ENCODE results near the gene SETD1B.
"Not testable (repeated sequence)": the region's sequence is repeated elsewhere in the genome, so short reads cannot be mapped to it uniquely, and the experiment has no call there.

The SETD1B gene

DNA sequence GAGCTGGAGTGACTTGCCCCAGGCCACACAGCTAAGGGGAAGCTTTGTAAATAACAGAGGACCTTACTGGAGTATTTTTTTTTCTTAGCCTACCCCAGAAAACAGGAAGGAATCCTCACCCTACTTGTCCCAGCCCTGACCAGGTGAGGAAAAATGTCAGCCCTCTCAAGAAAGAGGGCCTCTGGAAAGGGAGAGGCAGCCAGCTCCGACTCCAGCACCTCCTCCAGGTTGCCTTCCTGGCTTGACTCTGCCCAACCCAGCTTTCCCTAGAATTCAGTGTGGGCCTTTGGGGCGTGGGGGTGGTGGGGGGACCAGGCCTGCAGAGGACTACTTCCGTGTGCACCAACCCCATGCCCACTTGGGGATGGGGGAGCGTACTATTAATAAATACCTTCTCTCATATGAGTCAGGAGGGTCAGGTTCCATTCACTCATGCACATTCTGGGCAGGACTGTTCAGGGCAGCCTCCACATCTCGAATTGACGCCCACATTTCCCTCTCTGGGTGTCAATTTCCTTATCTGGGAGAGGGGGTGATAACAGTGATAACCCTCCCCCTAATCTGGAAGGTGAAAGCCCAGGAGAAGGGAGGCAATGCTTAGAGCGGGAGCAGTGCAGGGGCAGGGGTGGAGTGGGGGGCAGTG, 15.5 kb upstream of the SETD1B start:
- Mint-ChIP-seq H3K36me3 (ENCODE audit: low read depth) (peaks cover 84% of the 10 kb centered on the region), H3K27ac (peak overlapping the region; percentile 100), H3K9me3 (no peaks in the 10 kb centered on the region), H3K4me3 (peak overlapping the region; percentile 96), H3K27me3 (no peaks in the 10 kb centered on the region), H3K4me1 (ENCODE audit: low read depth) (peaks cover 86% of the 10 kb centered on the region)
- DNase-seq, result no peak

DNA sequence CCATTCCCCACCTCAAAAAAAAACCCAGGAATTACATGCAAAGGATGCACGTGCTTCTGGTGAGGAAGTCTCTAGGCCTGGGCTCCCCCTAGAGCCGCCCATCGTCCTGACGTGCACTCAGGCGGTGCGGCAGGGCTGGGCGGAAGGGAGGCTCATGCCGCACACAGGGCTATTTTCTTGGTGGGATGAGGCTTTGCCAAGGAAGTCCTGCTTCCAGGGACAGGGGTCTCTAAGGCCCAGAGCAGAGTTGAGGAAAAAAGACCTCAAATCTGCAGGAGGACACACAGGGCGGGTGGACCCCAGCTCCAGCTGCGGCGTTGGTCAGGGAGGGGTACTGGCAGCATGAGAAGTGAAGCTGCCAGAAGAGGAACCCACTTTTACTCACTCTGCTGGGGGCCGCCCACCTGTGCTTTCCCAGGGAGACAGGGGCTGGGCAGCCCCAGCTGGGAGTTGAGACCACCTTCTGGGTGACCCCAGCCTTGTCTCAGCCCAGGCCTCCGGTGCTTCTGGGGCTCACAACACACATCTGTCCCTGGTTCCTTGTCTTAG, 14.5 kb upstream of the SETD1B start:
- H3K27me3 Mint-ChIP-seq, result no peaks in the 10 kb centered on the region
- peak; percentile 73 for DNase-seq
- H3K27ac Mint-ChIP-seq, result peak overlapping the region; percentile 100
- peak overlapping the region; percentile 96 for H3K4me3 Mint-ChIP-seq
- no peaks in the 10 kb centered on the region for H3K9me3 Mint-ChIP-seq
- H3K36me3 Mint-ChIP-seq (ENCODE audit: low read depth), result peaks cover 76% of the 10 kb centered on the region
- H3K4me1 Mint-ChIP-seq (ENCODE audit: low read depth), result peaks cover 78% of the 10 kb centered on the region

DNA sequence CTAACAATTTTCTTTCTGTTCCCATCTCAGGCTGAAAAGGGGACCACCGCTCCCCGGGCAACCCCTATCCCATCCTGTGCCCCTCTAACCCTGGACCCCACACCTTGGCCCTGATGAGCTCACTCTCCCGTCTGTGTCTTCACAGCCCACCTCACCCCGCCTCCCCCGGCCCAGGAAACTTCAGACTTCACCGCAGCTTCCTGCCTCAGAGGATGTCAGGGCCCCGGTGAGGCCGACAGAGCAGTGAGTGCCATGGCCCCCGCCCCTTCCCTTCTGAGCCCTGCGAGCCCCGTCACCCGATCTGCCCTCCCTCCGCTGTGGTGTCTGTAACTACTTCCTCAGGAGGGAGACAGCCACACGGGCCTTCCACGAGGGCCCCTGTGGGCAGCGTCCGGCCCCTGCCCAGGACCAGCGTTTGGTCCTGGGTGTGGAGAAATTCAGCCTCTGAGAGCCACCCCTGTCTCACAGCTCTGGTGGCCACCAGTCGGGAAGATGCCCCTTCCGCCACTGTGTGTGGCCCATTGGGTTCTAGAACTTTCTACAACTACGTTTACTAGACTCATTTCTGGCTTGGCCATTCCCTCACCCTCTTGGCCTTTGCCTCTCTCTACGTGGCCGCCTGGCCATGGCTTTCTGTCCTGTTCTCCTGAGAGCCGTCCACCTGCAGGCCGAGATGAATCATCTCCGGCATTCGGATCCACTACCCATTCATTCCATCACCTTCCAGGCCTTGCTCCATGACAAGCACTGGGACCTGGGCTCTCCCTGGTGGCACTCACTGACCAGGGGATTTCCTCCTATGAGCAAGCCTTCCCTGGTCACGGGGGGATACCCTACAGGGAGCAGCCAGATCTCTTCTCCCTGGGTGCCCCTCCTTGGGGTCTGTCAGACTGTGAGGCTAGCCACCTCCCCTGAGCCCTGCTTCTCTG, 13.7 kb upstream of the SETD1B start:
- Mint-ChIP-seq H3K4me1 (ENCODE audit: low read depth) (peaks cover 78% of the 10 kb centered on the region), H3K4me3 (peak overlapping the region; percentile 96), H3K36me3 (ENCODE audit: low read depth) (peaks cover 71% of the 10 kb centered on the region), H3K27ac (peak overlapping the region; percentile 100), H3K9me3 (no peaks in the 10 kb centered on the region), H3K27me3 (no peaks in the 10 kb centered on the region)
- peak; percentile 92 for DNase-seq

DNA sequence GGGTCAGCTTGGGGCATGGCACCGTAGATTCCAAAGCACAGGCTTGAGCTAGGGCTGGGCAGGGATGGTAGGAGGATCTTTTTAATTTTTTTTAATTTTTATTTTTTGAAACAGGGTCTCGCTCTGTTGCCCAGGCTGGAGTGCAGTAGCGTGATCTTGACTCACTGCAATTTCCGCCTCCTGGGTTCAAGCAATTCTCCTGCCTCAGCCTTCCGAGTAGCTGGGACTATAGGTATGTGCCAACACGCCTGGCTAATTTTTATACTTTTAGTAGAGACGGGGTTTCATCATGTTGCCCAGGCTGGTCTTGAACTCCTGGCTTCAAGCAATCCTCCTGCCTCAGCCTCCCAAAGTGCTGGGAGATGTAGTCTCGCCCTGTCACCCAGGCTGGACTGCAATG, 13.0 kb upstream of the SETD1B start:
- not testable (repeated sequence) for DNase-seq, H3K27me3 Mint-ChIP-seq, H3K9me3 Mint-ChIP-seq
- Mint-ChIP-seq H3K4me1 (ENCODE audit: low read depth) (peaks cover 79% of the 10 kb centered on the region), H3K36me3 (ENCODE audit: low read depth) (peaks cover 72% of the 10 kb centered on the region), H3K4me3 (peak overlapping the region; percentile 96), H3K27ac (peak overlapping the region; percentile 100)

DNA sequence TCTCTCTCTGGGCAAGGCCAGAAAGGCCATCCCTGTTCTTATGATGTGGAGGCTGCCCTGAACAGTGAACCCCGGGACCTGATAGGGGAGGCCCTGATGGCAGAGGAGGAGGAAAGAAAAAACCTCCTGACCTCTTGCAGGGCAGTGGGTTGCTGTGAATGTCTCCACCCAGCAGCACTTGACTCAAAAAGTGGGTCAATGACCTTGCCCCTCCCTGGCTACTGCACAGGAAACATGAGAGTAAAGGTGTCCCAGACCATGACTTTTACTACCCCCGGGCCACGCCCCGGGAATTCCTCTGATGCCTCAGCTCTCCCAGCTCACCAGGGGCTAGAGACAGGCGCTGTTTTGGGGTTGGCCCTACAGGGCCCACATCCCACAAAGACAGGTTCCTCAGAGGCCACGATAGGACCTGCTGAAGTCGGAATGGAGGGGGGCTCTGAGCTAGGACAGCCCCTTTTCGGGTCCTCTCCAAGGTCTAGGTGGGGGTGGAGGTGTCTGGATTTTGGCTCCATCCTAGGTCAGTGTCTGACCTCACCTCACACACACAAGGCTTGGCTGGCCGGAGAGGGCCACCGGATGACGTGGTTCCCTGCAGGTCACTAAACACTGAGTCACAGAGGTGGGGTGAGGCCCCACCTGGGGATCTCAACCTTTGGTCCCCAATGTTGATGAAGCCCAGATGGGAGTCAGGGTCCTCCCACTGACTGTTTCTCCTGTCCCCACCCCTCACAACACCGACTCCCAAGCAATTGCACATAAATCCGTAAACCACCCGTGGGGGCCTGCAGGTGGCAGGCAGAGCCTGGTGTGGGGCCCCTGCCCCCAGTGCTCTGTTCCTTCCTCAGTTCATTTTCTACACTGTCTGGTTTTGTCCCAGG, 11.9 kb upstream of the SETD1B start:
- Mint-ChIP-seq H3K4me1 (ENCODE audit: low read depth) (peaks cover 77% of the 10 kb centered on the region), H3K36me3 (ENCODE audit: low read depth) (peaks cover 72% of the 10 kb centered on the region), H3K4me3 (peak overlapping the region; percentile 96), H3K27me3 (no peaks in the 10 kb centered on the region), H3K27ac (peak overlapping the region; percentile 100), H3K9me3 (no peaks in the 10 kb centered on the region)
- DNase-seq, result no peak

DNA sequence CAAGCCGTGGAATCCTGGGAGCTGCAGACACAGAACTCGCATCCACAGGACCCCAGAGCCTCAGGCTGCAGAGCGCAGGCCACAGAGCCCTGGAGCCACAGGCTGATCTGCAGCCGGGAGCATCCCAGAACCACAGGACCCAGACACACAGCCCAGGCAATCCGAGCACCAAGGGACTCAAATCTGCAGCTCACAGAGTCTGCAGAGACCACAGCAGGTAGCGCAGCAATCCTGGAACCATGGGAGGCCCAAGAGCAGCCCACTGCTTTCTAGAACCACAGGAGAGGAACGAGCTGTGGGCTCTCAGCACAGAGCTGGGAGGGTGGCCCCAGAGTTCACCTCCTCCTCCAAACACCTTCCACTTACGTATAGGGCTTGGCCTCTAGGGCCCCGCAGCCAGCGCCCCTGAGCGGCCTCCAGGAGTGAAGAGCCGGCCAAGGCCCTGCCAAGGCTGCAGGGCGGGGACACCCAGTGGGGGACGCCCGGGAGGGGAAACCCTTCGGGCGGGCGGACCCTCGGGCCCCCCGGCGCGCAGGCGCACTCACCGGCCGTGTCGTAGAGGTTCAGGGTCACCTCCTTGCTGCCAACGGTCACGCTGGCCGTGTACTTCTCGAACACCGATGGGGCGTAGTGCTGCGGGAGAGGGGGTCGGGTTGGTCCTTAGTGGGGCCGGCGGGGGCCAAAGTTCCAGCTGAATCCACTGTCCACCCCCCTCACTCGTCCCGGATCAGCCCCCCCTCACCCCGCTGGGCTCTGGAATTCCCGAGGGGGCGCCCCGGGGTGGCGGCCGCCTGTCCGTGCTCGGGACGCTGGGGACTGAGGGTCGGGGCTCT, 11.0 kb upstream of the SETD1B start:
- Mint-ChIP-seq H3K36me3 (ENCODE audit: low read depth) (peaks cover 71% of the 10 kb centered on the region), H3K27me3 (no peaks in the 10 kb centered on the region), H3K9me3 (no peaks in the 10 kb centered on the region), H3K4me3 (peak overlapping the region; percentile 96), H3K27ac (peak overlapping the region; percentile 100), H3K4me1 (ENCODE audit: low read depth) (peaks cover 75% of the 10 kb centered on the region)
- DNase-seq, result peak; percentile 75

DNA sequence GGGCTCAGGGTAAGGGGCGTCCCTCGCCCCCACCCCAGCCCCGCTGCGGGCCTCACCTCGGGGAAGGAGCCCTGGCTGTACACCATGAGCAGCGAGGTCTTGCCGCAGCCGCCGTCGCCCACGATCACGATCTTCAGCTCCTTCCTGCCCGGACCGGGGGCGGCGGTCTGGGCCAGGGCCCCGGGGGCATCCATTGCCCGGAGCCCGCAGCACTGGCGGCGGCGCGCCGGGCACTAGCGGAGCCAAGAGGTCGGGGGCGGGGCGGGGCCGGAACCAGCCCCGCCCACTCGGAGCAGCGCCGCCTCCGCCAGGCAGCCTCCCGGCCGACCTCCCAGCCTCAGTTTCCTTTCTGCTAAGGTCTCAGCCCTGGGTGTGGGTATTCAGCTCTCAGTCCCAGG, 10.4 kb upstream of the SETD1B start, which contains the start of gene RHOF:
RHOF (minus strand) TSS at position 249 of the 398 bp plus-strand sequence; CDS start at position 194, 55 bp downstream.
- Mint-ChIP-seq H3K4me1 (ENCODE audit: low read depth) (peaks cover 75% of the 10 kb centered on the region), H3K27ac (peak within 1 kb of the TSS; percentile 100), H3K36me3 (ENCODE audit: low read depth) (peaks cover 70% of the 10 kb centered on the region), H3K9me3 (no peaks in the 10 kb centered on the region), H3K4me3 (peak within 1 kb of the TSS; percentile 96), H3K27me3 (no peaks in the 10 kb centered on the region)
- no peak for DNase-seq

DNA sequence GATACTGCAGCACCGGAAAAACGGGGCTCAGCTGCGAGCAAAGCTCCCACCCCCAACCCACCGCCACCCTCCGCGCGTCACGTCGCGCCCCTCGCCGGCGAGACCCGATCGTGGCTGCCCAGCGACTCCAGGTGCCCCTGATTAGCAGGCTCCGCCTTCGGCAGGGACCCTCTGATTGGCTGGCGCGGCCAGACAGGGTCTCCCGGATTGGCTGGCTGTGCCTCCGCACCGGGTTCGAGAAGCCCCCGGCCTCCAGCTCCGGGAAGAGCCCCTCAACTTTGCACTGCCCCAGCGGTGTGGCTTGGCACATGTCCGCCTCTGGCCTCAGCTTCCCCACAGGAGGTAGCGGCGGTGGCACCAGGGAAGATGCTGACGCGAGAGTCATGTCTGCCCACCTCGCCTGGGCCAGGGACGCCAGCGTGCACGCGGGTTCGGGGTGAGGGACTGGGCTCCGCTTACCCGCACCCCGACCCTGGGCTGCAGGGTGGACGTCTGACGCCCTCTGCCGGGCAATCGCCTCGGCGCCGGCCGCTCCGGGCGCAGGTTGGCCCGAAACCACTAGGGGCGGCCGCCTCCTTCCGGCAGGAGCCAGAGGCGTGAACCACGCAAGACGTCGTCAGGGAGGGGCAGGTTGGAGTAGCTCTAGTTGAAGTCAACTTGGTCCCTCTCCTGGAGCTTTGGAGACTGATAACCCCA, 9.8 kb upstream of the SETD1B start:
- Mint-ChIP-seq H3K36me3 (ENCODE audit: low read depth) (peaks cover 70% of the 10 kb centered on the region), H3K9me3 (no peaks in the 10 kb centered on the region), H3K27ac (peak overlapping the region; percentile 97), H3K4me1 (ENCODE audit: low read depth) (peaks cover 75% of the 10 kb centered on the region), H3K27me3 (no peaks in the 10 kb centered on the region), H3K4me3 (peak overlapping the region; percentile 96)
- peak; percentile 99 for DNase-seq

DNA sequence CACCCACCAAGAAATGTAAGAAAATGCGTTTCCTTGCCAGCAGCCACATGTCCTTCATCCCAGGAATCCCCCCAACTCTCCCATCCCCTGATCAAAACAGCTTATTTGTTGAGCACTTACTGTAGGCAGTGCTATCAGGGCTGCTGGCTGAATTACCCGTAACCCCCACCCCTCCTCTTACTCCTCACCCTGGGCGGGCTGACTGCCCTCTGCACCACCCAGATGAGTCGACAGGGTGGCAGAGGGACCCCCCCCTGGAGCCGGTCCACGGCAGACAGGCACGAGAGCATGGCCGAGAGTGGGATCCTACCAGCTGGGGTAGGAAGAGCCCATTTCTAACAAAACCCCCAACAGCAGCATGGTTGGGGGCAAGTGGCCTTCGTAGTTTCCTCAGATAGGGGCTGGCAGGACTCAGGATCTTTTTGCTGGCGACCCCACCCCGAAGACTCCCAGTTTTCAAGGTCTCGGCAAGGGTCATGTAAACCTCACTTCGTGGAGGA, 9.2 kb upstream of the SETD1B start:
- no peaks in the 10 kb centered on the region for H3K27me3 Mint-ChIP-seq
- H3K27ac Mint-ChIP-seq, result peak overlapping the region; percentile 97
- peaks cover 70% of the 10 kb centered on the region for H3K36me3 Mint-ChIP-seq (ENCODE audit: low read depth)
- no peak for DNase-seq
- H3K9me3 Mint-ChIP-seq, result no peaks in the 10 kb centered on the region
- H3K4me1 Mint-ChIP-seq (ENCODE audit: low read depth), result peaks cover 73% of the 10 kb centered on the region
- peak overlapping the region; percentile 96 for H3K4me3 Mint-ChIP-seq

DNA sequence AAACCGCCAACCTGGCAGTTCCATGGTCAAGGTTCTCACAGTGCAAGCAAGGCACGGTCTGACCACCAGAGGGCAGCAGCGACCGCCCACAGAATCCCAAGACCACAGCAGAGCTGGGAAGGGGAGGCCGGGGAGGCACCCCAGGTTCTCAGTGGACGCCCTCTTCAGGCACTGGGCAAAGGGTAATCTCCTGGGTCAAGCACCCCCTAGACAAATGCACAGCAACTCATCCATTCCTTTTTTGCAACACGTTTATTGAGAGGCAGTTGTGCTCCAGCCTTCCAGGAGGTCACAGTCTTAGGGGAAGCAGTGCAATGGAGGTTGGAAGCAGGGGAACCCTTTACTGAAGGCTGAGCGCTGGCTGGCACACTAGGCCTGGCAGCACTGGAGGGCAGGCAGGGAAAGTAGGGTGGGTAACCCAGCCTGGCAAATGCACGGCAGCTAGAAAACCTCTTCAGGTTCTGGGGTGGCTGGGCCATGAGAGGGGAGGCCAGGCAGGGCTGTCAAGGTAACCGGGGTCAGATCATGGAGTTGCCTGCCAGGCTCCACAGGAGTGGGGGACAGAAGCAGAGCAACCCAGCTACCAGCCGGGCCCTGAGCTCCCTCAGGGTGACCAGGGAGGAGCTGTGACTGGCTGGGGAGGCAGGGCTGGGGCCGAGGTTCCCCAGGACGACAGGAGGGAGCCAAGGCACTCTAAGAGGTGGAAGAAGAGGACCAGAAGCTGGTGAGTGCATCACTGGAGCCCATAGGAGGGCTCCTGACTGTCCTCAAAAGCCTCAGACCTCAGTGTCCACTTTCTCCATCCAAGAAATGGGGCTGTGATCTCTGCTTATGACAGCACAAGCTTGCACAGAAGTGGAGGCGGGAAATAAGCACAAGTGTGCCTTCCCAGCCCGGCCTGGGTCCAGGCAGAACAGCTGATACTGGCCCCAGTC, 8.5 kb upstream of the SETD1B start:
- peak; percentile 91 for DNase-seq
- no peaks in the 10 kb centered on the region for H3K27me3 Mint-ChIP-seq
- peak overlapping the region; percentile 97 for H3K27ac Mint-ChIP-seq
- peaks cover 66% of the 10 kb centered on the region for H3K4me1 Mint-ChIP-seq (ENCODE audit: low read depth)
- peak overlapping the region; percentile 96 for H3K4me3 Mint-ChIP-seq
- H3K36me3 Mint-ChIP-seq (ENCODE audit: low read depth), result peaks cover 63% of the 10 kb centered on the region
- H3K9me3 Mint-ChIP-seq, result no peaks in the 10 kb centered on the region

DNA sequence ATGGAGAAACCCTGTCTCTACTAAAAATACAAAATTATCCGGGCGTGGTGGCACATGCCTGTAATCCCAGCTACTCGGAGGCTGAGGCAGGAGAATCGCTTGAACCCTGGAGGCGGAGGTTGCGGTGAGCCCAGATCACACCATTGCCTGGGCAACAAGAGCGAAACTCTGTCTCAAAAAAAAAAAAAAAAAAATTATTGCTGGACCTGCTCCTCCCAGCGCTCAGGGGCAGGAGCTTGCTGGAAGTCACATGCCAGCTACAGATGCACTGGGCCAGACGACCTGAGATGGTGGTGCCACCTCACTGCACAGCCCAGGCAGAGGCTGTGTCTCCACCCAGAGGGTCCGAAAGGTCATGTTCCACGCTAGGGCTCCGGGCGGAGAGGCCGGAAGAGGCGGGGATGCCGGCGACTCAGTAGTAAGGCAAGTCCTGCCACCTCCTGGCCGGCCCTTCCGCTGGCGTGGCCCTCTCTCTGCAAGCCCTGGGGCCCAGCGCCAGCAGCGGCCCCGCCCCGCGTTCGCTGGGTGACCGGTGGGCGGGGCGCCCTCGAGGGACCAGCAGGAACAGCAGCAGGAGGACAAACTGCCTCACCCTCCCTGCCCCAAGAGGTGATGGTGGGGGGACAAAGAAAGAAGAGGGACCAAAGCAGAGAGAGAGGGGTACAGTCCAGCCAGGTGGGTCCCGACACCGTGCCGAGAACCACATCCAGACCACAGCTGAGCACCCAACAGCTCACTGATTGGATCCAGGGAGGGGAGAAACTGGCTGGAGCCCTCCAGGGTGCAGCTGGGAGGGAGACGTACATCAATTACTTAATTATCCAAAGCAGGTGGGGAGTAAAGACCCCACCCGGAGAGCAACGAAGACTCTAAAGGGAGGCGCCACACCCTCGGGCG, 6.7 kb upstream of the SETD1B start:
- DNase-seq, result no peak
- peaks cover 59% of the 10 kb centered on the region for H3K36me3 Mint-ChIP-seq (ENCODE audit: low read depth)
- peaks cover 54% of the 10 kb centered on the region for H3K4me1 Mint-ChIP-seq (ENCODE audit: low read depth)
- H3K27me3 Mint-ChIP-seq, result no peaks in the 10 kb centered on the region
- peak overlapping the region; percentile 93 for H3K27ac Mint-ChIP-seq
- peak overlapping the region; percentile 85 for H3K4me3 Mint-ChIP-seq
- H3K9me3 Mint-ChIP-seq, result no peaks in the 10 kb centered on the region
